Astrocyte (in vitro differentiated cells and primary cell): ENCODE measurements around the gene RAD9B.

Experiments
- CTCF ChIP-seq: IDR thresholded peaks from 2 replicates; pipeline ENCODE4 v1.5.1; 2011; ENCODE audit warnings: low read depth, mild to moderate bottlenecking, inconsistent platforms, low read length, moderate library complexity; ENCODE audit not compliant: insufficient read depth
- EZH2 ChIP-seq: IDR thresholded peaks from 2 replicates; pipeline ENCODE4 v1.6.1; 2012; ENCODE audit warnings: mild to moderate bottlenecking, low read length, inconsistent platforms; ENCODE audit not compliant: insufficient read depth

GRCh38 chr12:110531741-110532333 lies 29.7 kb downstream of the RAD9B start:
- TF ChIP-seq CTCF: no peak
- no peak for TF ChIP-seq EZH2
